Type B pancreatic cell (in vitro differentiated cells): ENCODE results near the gene SLC6A18. TPM values are rescaled to one million over a fixed set of nuclear protein-coding genes. Genes with fewer than 3 reads are reported as not detected.

Experiments
- DNase-seq: peaks from one replicate; pipeline ENCODE4 v3.0.0; 2021; ENCODE audit warnings: mixed read lengths; ENCODE audit not compliant: unreplicated experiment; ENCODE audit errors: extremely low spot score
- H3K27ac Mint-ChIP-seq: 2 replicates; pipeline ENCODE4 v1.8.0; 2021; ENCODE audit warnings: mild to moderate bottlenecking, mixed read lengths
- H3K27me3 Mint-ChIP-seq: 2 replicates; pipeline ENCODE4 v1.8.0; 2021; ENCODE audit warnings: mixed read lengths
- H3K36me3 Mint-ChIP-seq: 2 replicates; pipeline ENCODE4 v1.8.0; 2021; ENCODE audit warnings: mixed read lengths
- H3K4me1 Mint-ChIP-seq: one replicate; pipeline ENCODE4 v1.8.0; 2021; ENCODE audit warnings: mixed read lengths; ENCODE audit not compliant: unreplicated experiment
- H3K4me3 Mint-ChIP-seq: 2 replicates; pipeline ENCODE4 v1.8.0; 2021; ENCODE audit warnings: mild to moderate bottlenecking, mixed read lengths
- H3K9me3 Mint-ChIP-seq: 2 replicates; pipeline ENCODE4 v1.8.0; 2021; ENCODE audit warnings: mixed read lengths
- CTCF ChIP-seq: fragments of 200-600 bp; sonication (generic); conservative IDR thresholded peaks from 2 replicates; pipeline ENCODE4 v1.5.0; 2021; ENCODE audit warnings: antibody characterized with exemption, mild to moderate bottlenecking
- total RNA-seq: library from RNA; stranded (reverse); gene quantifications from 2 replicates; pipeline ENCODE4 v1.2.1, GENCODE V29; 2021; ENCODE audit warnings: low replicate concordance

SLC6A18 gene
- total RNA-seq, 1 donor from 2014 or later, result 0.41 TPM

GRCh38 chr5:1255081-1255561 is 29.9 kb downstream of the SLC6A18 start:
- no peak overlapping the region for H3K27ac Mint-ChIP-seq
- no peaks in the 10 kb centered on the region for H3K9me3 Mint-ChIP-seq

GRCh38 chr5:1256776-1257175 is 31.6 kb downstream of the SLC6A18 start:
- Mint-ChIP-seq H3K36me3 (no peaks in the 10 kb centered on the region), H3K9me3 (no peaks in the 10 kb centered on the region), H3K4me1 (no peaks in the 10 kb centered on the region), H3K4me3 (no peak overlapping the region), H3K27me3 (no peaks in the 10 kb centered on the region), H3K27ac (no peak overlapping the region)
- TF ChIP-seq CTCF, result no peak
- DNase-seq, result no peak

More at GRCh38 chr5:1255081-1255561, 29.9 kb downstream of the SLC6A18 start:
- H3K4me3 Mint-ChIP-seq, result no peak overlapping the region
- H3K4me1 Mint-ChIP-seq, result no peaks in the 10 kb centered on the region
- H3K27me3 Mint-ChIP-seq, result no peaks in the 10 kb centered on the region
- H3K36me3 Mint-ChIP-seq, result no peaks in the 10 kb centered on the region
- no peak for TF ChIP-seq CTCF
- no peak for DNase-seq

GRCh38 chr5:1257363-1257762 is 32.2 kb downstream of the SLC6A18 start:
- no peak for DNase-seq
- Mint-ChIP-seq H3K4me3 (no peak overlapping the region), H3K4me1 (no peaks in the 10 kb centered on the region), H3K27ac (no peak overlapping the region), H3K9me3 (no peaks in the 10 kb centered on the region), H3K27me3 (no peaks in the 10 kb centered on the region), H3K36me3 (no peaks in the 10 kb centered on the region)
- no peak for TF ChIP-seq CTCF

GRCh38 chr5:1257841-1258240 is 32.7 kb downstream of the SLC6A18 start:
- Mint-ChIP-seq H3K27ac (no peak overlapping the region), H3K9me3 (no peaks in the 10 kb centered on the region), H3K27me3 (no peaks in the 10 kb centered on the region), H3K36me3 (no peaks in the 10 kb centered on the region), H3K4me3 (no peak overlapping the region), H3K4me1 (no peaks in the 10 kb centered on the region)
- no peak for TF ChIP-seq CTCF
- DNase-seq, result no peak

- H3K36me3 Mint-ChIP-seq, result no peaks in the 10 kb centered on the region
- no peaks in the 10 kb centered on the region for H3K4me1 Mint-ChIP-seq
- no peak overlapping the region for H3K27ac Mint-ChIP-seq
- H3K4me3 Mint-ChIP-seq, result no peak overlapping the region
- H3K27me3 Mint-ChIP-seq, result no peaks in the 10 kb centered on the region
- H3K9me3 Mint-ChIP-seq, result no peaks in the 10 kb centered on the region
- no peak for TF ChIP-seq CTCF
- no peak for DNase-seq
Measured at GRCh38 chr5:1259806-1260480, 34.8 kb downstream of the SLC6A18 start.
